HepG2 (cell line): ENCODE measurements around the gene ZNF91.

Experiments used
- ATF1 ChIP-seq: IDR thresholded peaks from 2 replicates; pipeline ENCODE4 v1.6.1; 2016; ENCODE audit warnings: mild to moderate bottlenecking, control low read depth
- GABPB1 ChIP-seq: IDR thresholded peaks from 2 replicates; pipeline ENCODE4 v1.6.1; 2016; ENCODE audit warnings: mild to moderate bottlenecking, missing genetic modification reagents, moderate library complexity, missing compliant biosample characterization
- YY1 ChIP-seq: IDR thresholded peaks from 2 replicates; pipeline ENCODE4 v1.6.1; 2011; ENCODE audit warnings: low read length, low read depth, moderate library complexity, mild to moderate bottlenecking; ENCODE audit not compliant: insufficient read depth, insufficient replicate concordance
- ZNF337 ChIP-seq: sonication (generic); formaldehyde crosslinking; IDR thresholded peaks from 2 replicates; pipeline ENCODE4 v1.5.1; 2020; ENCODE audit warnings: missing genetic modification reagents, low read depth, mild to moderate bottlenecking, borderline replicate concordance
- TF ChIP-seq, protein P1 (sequence below): sonication (generic); formaldehyde crosslinking; IDR thresholded peaks from 2 replicates; pipeline ENCODE4 v1.4.0; 2020; ENCODE audit warnings: mild to moderate bottlenecking, missing genetic modification reagents

GRCh38 chr19:23439623-23440022, 44.4 kb upstream of the ZNF91 start:
- TF ChIP-seq ZNF337 (CRISPR knock-in tag) (no peak), ATF1 (CRISPR knock-in tag) (no peak), YY1 (no peak), GABPB1 (CRISPR knock-in tag) (no peak)
- TF ChIP-seq, protein P1, sequence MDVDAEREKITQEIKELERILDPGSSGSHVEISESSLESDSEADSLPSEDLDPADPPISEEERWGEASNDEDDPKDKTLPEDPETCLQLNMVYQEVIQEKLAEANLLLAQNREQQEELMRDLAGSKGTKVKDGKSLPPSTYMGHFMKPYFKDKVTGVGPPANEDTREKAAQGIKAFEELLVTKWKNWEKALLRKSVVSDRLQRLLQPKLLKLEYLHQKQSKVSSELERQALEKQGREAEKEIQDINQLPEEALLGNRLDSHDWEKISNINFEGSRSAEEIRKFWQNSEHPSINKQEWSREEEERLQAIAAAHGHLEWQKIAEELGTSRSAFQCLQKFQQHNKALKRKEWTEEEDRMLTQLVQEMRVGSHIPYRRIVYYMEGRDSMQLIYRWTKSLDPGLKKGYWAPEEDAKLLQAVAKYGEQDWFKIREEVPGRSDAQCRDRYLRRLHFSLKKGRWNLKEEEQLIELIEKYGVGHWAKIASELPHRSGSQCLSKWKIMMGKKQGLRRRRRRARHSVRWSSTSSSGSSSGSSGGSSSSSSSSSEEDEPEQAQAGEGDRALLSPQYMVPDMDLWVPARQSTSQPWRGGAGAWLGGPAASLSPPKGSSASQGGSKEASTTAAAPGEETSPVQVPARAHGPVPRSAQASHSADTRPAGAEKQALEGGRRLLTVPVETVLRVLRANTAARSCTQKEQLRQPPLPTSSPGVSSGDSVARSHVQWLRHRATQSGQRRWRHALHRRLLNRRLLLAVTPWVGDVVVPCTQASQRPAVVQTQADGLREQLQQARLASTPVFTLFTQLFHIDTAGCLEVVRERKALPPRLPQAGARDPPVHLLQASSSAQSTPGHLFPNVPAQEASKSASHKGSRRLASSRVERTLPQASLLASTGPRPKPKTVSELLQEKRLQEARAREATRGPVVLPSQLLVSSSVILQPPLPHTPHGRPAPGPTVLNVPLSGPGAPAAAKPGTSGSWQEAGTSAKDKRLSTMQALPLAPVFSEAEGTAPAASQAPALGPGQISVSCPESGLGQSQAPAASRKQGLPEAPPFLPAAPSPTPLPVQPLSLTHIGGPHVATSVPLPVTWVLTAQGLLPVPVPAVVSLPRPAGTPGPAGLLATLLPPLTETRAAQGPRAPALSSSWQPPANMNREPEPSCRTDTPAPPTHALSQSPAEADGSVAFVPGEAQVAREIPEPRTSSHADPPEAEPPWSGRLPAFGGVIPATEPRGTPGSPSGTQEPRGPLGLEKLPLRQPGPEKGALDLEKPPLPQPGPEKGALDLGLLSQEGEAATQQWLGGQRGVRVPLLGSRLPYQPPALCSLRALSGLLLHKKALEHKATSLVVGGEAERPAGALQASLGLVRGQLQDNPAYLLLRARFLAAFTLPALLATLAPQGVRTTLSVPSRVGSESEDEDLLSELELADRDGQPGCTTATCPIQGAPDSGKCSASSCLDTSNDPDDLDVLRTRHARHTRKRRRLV (CRISPR knock-in tag): no peak
